Ishikawa (cell line): Measurements from ENCODE around the gene MPL.

ENCODE experiments used
- CEBPB ChIP-seq: IDR thresholded peaks from 2 replicates; pipeline ENCODE4 v1.6.1; 2012
- CREB1 ChIP-seq: IDR thresholded peaks from 2 replicates; pipeline ENCODE4 v1.6.1; 2012; ENCODE audit warnings: low read depth
- EGR1 ChIP-seq: IDR thresholded peaks from 2 replicates; pipeline ENCODE4 v1.6.1; 2012
- EP300 ChIP-seq: IDR thresholded peaks from 2 replicates; pipeline ENCODE4 v1.6.1; 2012; ENCODE audit warnings: borderline replicate concordance
- FOXM1 ChIP-seq: IDR thresholded peaks from 2 replicates; pipeline ENCODE4 v1.6.1; 2012; ENCODE audit warnings: low read depth, borderline replicate concordance
- NFIC ChIP-seq: IDR thresholded peaks from 2 replicates; pipeline ENCODE4 v1.6.1; 2012
- RAD21 ChIP-seq: IDR thresholded peaks from 2 replicates; pipeline ENCODE4 v1.6.1; 2012; ENCODE audit warnings: low read depth
- TAF1 ChIP-seq: IDR thresholded peaks from 2 replicates; pipeline ENCODE4 v1.6.1; 2012; ENCODE audit warnings: low read depth, mild to moderate bottlenecking
- TCF12 ChIP-seq: IDR thresholded peaks from 2 replicates; pipeline ENCODE4 v1.6.1; 2012; ENCODE audit warnings: low read depth
- TEAD4 ChIP-seq: IDR thresholded peaks from 2 replicates; pipeline ENCODE4 v1.6.1; 2012
- YY1 ChIP-seq: IDR thresholded peaks from 2 replicates; pipeline ENCODE4 v1.6.1; 2012; ENCODE audit warnings: low read depth
- ZBTB7A ChIP-seq: IDR thresholded peaks from 2 replicates; pipeline ENCODE4 v1.6.1; 2012; ENCODE audit warnings: low read depth
- TF ChIP-seq, protein P1 (sequence below): IDR thresholded peaks from 2 replicates; pipeline ENCODE4 v1.6.1; 2012
- TF ChIP-seq, protein P2 (sequence below): IDR thresholded peaks from 2 replicates; pipeline ENCODE4 v1.6.1; 2012
- TF ChIP-seq, protein P3 (sequence below): IDR thresholded peaks from 2 replicates; pipeline ENCODE4 v1.6.1; 2012; ENCODE audit warnings: low read depth, mild to moderate bottlenecking

MPL gene

DNA sequence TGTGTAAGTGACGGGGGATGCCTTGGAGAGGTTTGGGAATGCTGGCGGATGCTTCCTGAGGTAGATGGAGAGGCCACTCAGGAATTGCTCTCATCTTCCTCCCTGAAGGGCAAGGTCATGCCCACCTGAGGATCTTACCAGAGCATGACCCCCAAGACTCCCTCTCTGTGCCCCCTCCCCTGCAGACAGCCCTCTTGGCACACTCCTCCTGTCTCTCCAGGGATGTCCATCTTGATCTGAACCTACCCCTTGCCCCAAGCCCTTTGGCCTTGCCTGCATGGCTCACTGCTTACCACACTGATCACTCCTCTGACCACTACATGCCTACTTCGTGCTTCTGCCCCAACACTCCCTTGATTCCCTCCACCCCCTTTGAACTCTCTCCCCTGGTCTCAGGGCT, 17.9 kb upstream of the MPL start:
- TF ChIP-seq EP300 (no peak), RAD21 (no peak), FOXM1 (no peak), EGR1 (no peak), NFIC (no peak), YY1 (no peak), CREB1 (no peak), TEAD4 (no peak), ZBTB7A (no peak), CEBPB (no peak), TCF12 (no peak), TAF1 (no peak)
- TF ChIP-seq, protein P1, sequence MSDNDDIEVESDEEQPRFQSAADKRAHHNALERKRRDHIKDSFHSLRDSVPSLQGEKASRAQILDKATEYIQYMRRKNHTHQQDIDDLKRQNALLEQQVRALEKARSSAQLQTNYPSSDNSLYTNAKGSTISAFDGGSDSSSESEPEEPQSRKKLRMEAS: no peak
- TF ChIP-seq, protein P2, sequence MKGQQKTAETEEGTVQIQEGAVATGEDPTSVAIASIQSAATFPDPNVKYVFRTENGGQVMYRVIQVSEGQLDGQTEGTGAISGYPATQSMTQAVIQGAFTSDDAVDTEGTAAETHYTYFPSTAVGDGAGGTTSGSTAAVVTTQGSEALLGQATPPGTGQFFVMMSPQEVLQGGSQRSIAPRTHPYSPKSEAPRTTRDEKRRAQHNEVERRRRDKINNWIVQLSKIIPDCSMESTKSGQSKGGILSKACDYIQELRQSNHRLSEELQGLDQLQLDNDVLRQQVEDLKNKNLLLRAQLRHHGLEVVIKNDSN: no peak
- TF ChIP-seq, protein P3, sequence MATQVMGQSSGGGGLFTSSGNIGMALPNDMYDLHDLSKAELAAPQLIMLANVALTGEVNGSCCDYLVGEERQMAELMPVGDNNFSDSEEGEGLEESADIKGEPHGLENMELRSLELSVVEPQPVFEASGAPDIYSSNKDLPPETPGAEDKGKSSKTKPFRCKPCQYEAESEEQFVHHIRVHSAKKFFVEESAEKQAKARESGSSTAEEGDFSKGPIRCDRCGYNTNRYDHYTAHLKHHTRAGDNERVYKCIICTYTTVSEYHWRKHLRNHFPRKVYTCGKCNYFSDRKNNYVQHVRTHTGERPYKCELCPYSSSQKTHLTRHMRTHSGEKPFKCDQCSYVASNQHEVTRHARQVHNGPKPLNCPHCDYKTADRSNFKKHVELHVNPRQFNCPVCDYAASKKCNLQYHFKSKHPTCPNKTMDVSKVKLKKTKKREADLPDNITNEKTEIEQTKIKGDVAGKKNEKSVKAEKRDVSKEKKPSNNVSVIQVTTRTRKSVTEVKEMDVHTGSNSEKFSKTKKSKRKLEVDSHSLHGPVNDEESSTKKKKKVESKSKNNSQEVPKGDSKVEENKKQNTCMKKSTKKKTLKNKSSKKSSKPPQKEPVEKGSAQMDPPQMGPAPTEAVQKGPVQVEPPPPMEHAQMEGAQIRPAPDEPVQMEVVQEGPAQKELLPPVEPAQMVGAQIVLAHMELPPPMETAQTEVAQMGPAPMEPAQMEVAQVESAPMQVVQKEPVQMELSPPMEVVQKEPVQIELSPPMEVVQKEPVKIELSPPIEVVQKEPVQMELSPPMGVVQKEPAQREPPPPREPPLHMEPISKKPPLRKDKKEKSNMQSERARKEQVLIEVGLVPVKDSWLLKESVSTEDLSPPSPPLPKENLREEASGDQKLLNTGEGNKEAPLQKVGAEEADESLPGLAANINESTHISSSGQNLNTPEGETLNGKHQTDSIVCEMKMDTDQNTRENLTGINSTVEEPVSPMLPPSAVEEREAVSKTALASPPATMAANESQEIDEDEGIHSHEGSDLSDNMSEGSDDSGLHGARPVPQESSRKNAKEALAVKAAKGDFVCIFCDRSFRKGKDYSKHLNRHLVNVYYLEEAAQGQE: no peak

DNA sequence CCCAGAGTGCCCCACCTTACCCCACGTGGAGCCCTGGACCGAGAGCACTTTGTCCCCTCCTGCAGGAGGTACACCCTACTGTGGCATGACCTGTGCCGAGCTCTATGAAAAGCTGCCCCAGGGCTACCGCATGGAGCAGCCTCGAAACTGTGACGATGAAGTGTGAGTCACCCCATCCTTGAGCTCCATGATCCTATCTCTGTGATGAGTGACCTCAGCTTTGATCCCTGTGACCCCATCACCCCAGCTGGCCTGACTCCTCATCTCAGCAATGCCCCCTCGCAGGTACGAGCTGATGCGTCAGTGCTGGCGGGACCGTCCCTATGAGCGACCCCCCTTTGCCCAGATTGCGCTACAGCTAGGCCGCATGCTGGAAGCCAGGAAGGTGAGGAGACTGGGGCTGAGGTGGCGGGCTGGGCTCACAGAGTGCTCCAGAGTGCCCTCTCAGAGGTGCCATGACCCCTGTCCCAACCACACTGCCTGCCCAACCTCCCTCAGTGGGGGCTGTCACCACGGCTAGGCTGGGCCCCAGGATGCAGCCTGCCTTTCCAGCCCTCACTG, 16.2 kb upstream of the MPL start:
- no peak for TF ChIP-seq FOXM1

DNA sequence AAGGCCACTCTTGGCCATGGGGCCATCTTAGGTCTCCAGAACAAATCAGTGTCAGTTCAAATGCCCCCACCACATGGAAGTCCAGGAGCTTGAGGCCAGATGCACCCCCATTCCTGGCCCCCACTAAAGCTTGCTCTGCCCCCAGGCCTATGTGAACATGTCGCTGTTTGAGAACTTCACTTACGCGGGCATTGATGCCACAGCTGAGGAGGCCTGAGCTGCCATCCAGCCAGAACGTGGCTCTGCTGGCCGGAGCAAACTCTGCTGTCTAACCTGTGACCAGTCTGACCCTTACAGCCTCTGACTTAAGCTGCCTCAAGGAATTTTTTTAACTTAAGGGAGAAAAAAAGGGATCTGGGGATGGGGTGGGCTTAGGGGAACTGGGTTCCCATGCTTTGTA, 15.1 kb upstream of the MPL start:
- TF ChIP-seq CEBPB (no peak), TAF1 (no peak), EP300 (no peak)

DNA sequence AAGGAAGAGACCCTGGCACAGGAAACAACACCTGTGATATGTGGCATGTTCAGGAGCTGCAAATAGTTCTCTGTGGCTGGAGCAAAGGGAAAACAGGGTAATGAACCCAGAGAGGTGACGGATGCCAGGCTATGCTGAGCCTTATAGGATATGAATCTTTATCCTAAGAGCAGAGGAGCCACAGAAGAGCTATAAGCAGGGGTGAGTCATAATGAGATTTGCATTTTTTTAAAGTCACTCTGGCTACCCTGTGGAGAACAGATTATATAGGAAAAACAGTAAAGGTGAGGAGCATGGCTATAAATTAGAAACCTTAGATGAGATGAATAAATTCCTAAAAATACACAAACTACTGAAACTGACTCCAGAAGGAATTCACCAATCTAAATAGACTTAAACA, 12.8 kb upstream of the MPL start:
- no peak for TF ChIP-seq EGR1
- no peak for TF ChIP-seq RAD21
- TF ChIP-seq ZBTB7A: no peak
- no peak for TF ChIP-seq TCF12
- no peak for TF ChIP-seq TEAD4
- no peak for TF ChIP-seq NFIC
- TF ChIP-seq, protein P1: no peak

DNA sequence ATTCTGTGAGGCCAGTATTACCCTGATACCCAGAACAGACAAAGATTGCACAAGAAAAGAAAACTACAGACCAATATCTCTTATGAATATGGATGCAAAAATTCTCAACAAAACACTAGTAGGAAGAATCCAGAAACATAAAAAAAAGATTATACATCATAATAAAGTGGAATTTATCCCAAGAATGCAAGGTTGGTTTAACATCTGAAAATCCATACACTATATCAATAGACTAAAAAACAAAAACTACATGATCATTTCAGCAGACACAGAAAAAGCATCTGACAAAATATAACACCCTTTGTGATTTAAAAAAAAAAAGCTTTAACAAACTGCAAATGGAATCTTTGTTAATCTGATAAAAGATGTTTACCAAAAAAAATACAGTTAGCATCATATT, 12.2 kb upstream of the MPL start:
- TF ChIP-seq NFIC: no peak
- no peak for TF ChIP-seq TEAD4
- TF ChIP-seq, protein P3: no peak
- no peak for TF ChIP-seq YY1
- TF ChIP-seq TAF1: no peak
- no peak for TF ChIP-seq RAD21
- TF ChIP-seq CREB1: no peak
- TF ChIP-seq FOXM1: no peak
- no peak for TF ChIP-seq EP300

DNA sequence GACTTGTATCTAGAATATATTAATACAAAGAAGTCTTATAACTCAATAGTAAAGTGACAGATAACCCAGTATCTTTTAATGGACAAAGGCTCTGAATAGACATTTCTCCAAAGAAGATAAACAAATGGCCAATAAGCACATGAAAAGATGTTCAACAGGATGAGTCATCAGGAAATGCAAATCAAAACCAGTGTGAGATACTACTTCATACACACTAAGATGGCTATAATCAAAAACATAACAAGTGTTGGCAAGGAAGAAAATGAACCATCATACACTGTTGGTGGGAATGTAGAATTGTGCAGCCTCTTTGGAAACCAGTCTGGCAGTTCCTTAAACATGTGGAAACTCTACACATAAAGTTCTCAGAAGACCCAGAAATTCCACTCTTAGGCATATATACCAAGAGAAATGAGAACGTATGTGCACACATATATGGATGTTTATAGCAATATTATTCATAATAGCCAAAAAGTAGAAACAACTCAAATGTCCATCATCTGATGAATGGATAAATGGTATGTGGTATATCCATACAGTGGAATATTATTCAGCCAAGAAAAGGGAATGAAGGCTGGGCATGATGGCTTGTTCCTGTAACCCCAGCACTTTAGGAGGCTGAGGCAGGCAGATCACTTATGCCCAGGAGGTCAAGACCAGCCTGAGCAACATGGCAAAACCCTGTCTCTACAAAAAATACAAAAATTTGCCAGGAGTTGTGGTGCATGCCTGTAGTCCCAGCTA, 9.9 kb upstream of the MPL start:
- TF ChIP-seq EGR1 (no peak), ZBTB7A (no peak), TEAD4 (no peak), EP300 (no peak), NFIC (no peak)
- TF ChIP-seq, protein P2: no peak
- TF ChIP-seq, protein P3: no peak
